ENCODE results near the gene EYA2. TPM values are rescaled to one million over a fixed set of nuclear protein-coding genes. Genes with fewer than 3 reads are reported as not detected.

The EYA2 gene
- total RNA-seq, 6 experiments from 2014 or later = 0.14 to 0.51 (median 0.28) TPM; not detected in 1

- Mint-ChIP-seq H3K4me1 (ENCODE audit: low read depth) (no peaks in the 10 kb centered on the region), H3K4me3 (no peak overlapping the region), H3K27ac (no peak overlapping the region), H3K36me3 (ENCODE audit: low read depth) (no peaks in the 10 kb centered on the region), H3K9me3 (no peaks in the 10 kb centered on the region), H3K27me3 (ENCODE audit: insufficient read depth) (peaks cover 27% of the 10 kb centered on the region)
- TF ChIP-seq CTCF (IDR thresholded peaks at IDR 0.05) = no peak
- no peak for DNase-seq
Measured at GRCh38 chr20:46997187-46997586, 102.5 kb downstream of the EYA2 start.

GRCh38 chr20:46998477-46999240 is 104.0 kb downstream of the EYA2 start:
- no peaks in the 10 kb centered on the region for H3K36me3 Mint-ChIP-seq (ENCODE audit: low read depth)
- no peaks in the 10 kb centered on the region for H3K9me3 Mint-ChIP-seq
- no peak overlapping the region for H3K4me3 Mint-ChIP-seq
- DNase-seq = no peak
- no peak overlapping the region for H3K27ac Mint-ChIP-seq
- H3K27me3 Mint-ChIP-seq (ENCODE audit: insufficient read depth) = peaks cover 23% of the 10 kb centered on the region
- no peak for TF ChIP-seq CTCF (IDR thresholded peaks at IDR 0.05)
- H3K4me1 Mint-ChIP-seq (ENCODE audit: low read depth) = no peaks in the 10 kb centered on the region

GRCh38 chr20:46999801-47000465 is 105.3 kb downstream of the EYA2 start:
- no peak for DNase-seq
- 0 out of 2 replicates have a peak, but pooled peaks cover 8% of the 10 kb centered on the region for H3K36me3 Mint-ChIP-seq (ENCODE audit: low read depth)
- no peak for TF ChIP-seq CTCF (IDR thresholded peaks at IDR 0.05)
- no peaks in the 10 kb centered on the region for H3K9me3 Mint-ChIP-seq
- H3K4me3 Mint-ChIP-seq = no peak overlapping the region
- no peaks in the 10 kb centered on the region for H3K4me1 Mint-ChIP-seq (ENCODE audit: low read depth)
- H3K27ac Mint-ChIP-seq = no peak overlapping the region
- H3K27me3 Mint-ChIP-seq (ENCODE audit: insufficient read depth) = peaks cover 26% of the 10 kb centered on the region

- H3K27me3 Mint-ChIP-seq (ENCODE audit: insufficient read depth) = peaks cover 30% of the 10 kb centered on the region
- DNase-seq = no peak
- no peak overlapping the region for H3K27ac Mint-ChIP-seq
- H3K4me3 Mint-ChIP-seq = no peak overlapping the region
- TF ChIP-seq CTCF (IDR thresholded peaks at IDR 0.05) = no peak
- H3K9me3 Mint-ChIP-seq = no peaks in the 10 kb centered on the region
- no peaks in the 10 kb centered on the region for H3K4me1 Mint-ChIP-seq (ENCODE audit: low read depth)
- 0 out of 2 replicates have a peak, but pooled peaks cover 8% of the 10 kb centered on the region for H3K36me3 Mint-ChIP-seq (ENCODE audit: low read depth)
Measured at GRCh38 chr20:47003223-47003622, 108.6 kb downstream of the EYA2 start.

- peaks cover 26% of the 10 kb centered on the region for H3K27me3 Mint-ChIP-seq (ENCODE audit: insufficient read depth)
Measured at GRCh38 chr20:47004179-47004578, 109.5 kb downstream of the EYA2 start.

More at GRCh38 chr20:47004179-47004578, 109.5 kb downstream of the EYA2 start:
- H3K9me3 Mint-ChIP-seq = no peaks in the 10 kb centered on the region
- no peak for DNase-seq
- H3K27ac Mint-ChIP-seq = no peak overlapping the region
- TF ChIP-seq CTCF (IDR thresholded peaks at IDR 0.05) = no peak
- 0 out of 2 replicates have a peak, but pooled peaks cover 8% of the 10 kb centered on the region for H3K36me3 Mint-ChIP-seq (ENCODE audit: low read depth)
- no peaks in the 10 kb centered on the region for H3K4me1 Mint-ChIP-seq (ENCODE audit: low read depth)
- H3K4me3 Mint-ChIP-seq = no peak overlapping the region
